ENCODE measurements around the gene PIP4K2C. TPM values are rescaled to one million over a fixed set of nuclear protein-coding genes. Genes with fewer than 3 reads are reported as not detected.
A peak's percentile ranks its signal among the peaks of the same experiment; 100 is the strongest.
"Not testable (repeated sequence)": the region's sequence is repeated elsewhere in the genome, so short reads cannot be mapped to it uniquely, and the experiment has no call there.

The PIP4K2C gene
- total RNA-seq, 1 donor from 2014 or later, result 11.8 TPM

GRCh38 chr12:57606821-57607220, 15.8 kb downstream of the PIP4K2C start:
- no peak for DNase-seq (ENCODE audit: low spot score)
- ATAC-seq, result no peak

GRCh38 chr12:57607958-57608663, 17.1 kb downstream of the PIP4K2C start:
- ATAC-seq (no peak), DNase-seq (ENCODE audit: low spot score) (no peak)

- ATAC-seq, result no peak
- DNase-seq (ENCODE audit: low spot score), result no peak
Observed at GRCh38 chr12:57609101-57609780, 18.2 kb downstream of the PIP4K2C start.

GRCh38 chr12:57609781-57610553, 19.0 kb downstream of the PIP4K2C start:
- no peak for DNase-seq (ENCODE audit: low spot score)
- no peak for ATAC-seq

GRCh38 chr12:57610554-57611107, 19.6 kb downstream of the PIP4K2C start:
- DNase-seq (ENCODE audit: low spot score) (no peak), ATAC-seq (peak; percentile 20)

- DNase-seq (ENCODE audit: low spot score), result peak; percentile 54
- peak; percentile 72 for ATAC-seq
Observed at GRCh38 chr12:57611108-57611826, 20.3 kb downstream of the PIP4K2C start, which contains the start of gene ARHGEF25. TSS of gene ARHGEF25 (plus strand) at chr12:57611435. CDS start at chr12:57611895, 460 bp downstream.

GRCh38 chr12:57611827-57612710, 21.1 kb downstream of the PIP4K2C start:
- ATAC-seq, result no peak
- DNase-seq (ENCODE audit: low spot score), result no peak

GRCh38 chr12:57612711-57613426, 21.9 kb downstream of the PIP4K2C start:
- ATAC-seq, result no peak
- DNase-seq (ENCODE audit: low spot score), result no peak

- no peak for DNase-seq (ENCODE audit: low spot score)
- ATAC-seq, result no peak
Observed at GRCh38 chr12:57613427-57614109, 22.6 kb downstream of the PIP4K2C start.

- DNase-seq (ENCODE audit: low spot score) (no peak), ATAC-seq (no peak)
Observed at GRCh38 chr12:57614178-57614947, 23.4 kb downstream of the PIP4K2C start.

GRCh38 chr12:57614948-57615500, 24.0 kb downstream of the PIP4K2C start:
- DNase-seq (ENCODE audit: low spot score) (no peak), ATAC-seq (no peak)

- ATAC-seq, result no peak
- no peak for DNase-seq (ENCODE audit: low spot score)
Observed at GRCh38 chr12:57615637-57616036, 24.6 kb downstream of the PIP4K2C start.

GRCh38 chr12:57616383-57617101, 25.6 kb downstream of the PIP4K2C start:
- ATAC-seq, result no peak

GRCh38 chr12:57617942-57618341, 26.9 kb downstream of the PIP4K2C start:
- DNase-seq (ENCODE audit: low spot score) (no peak), ATAC-seq (no peak)

More at GRCh38 chr12:57616383-57617101, 25.6 kb downstream of the PIP4K2C start:
- no peak for DNase-seq (ENCODE audit: low spot score)

- ATAC-seq, result not testable (repeated sequence)
Observed at GRCh38 chr12:57618431-57618830, 27.4 kb downstream of the PIP4K2C start.

GRCh38 chr12:57618966-57619433, 28.0 kb downstream of the PIP4K2C start:
- DNase-seq (ENCODE audit: low spot score), result no peak
- ATAC-seq, result no peak

More at GRCh38 chr12:57618431-57618830, 27.4 kb downstream of the PIP4K2C start:
- DNase-seq (ENCODE audit: low spot score), result not testable (repeated sequence)
